GM21367 (cell line): Measurements from ENCODE around the gene RAB15.

Experiments
- ATAC-seq: cut with Tn5 transposase; IDR thresholded peaks from one replicate; pipeline ENCODE4 v1.9.1; 2021; ENCODE audit not compliant: unreplicated experiment

RAB15 gene

DNA sequence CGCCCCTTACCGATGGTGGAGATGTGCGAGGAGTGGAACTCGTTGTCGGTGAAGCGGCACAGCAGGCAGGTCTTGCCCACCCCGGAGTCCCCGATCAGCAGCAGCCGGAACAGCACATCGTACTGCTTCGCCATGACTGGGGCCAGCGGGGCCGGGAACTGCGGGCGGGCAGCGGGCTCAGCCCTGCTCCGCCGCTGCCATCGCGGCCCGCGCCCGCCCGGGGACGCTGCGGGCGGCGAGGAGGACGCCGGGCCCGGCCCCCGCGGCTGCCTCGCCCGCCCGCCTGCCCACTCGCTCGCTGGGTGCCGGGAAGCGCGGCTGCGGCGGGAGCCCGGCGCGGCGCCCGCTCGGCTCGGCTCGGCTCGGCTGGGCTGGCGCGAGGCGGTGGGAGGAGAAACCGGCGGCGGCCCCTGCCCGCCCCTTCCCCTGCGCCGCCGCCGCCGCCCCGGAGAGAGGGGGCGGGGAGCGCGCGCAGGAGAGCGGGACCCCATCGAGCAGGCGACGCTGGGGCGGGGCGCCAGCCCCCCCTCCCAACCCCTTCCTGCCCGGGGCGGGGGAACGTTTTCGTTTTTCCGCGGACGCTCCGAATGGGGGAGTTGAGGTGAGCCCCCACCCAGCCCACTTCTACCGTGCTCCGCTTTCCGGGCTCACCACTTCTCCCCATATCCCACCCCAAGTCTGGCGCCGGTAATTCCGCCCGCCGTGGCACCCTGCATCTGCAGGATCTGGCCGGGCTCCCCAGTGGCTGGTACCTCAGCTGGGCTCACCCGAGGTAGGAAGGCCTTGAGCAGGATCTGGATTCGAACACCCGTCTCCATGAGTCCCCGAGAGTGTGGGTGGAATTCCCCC lies at the start of gene RAB15:
Gene RAB15 (minus strand): TSS at position 394 of the 849 bp plus-strand sequence. CDS start 260 bp downstream, at position 134.
- ATAC-seq, result no peak

DNA sequence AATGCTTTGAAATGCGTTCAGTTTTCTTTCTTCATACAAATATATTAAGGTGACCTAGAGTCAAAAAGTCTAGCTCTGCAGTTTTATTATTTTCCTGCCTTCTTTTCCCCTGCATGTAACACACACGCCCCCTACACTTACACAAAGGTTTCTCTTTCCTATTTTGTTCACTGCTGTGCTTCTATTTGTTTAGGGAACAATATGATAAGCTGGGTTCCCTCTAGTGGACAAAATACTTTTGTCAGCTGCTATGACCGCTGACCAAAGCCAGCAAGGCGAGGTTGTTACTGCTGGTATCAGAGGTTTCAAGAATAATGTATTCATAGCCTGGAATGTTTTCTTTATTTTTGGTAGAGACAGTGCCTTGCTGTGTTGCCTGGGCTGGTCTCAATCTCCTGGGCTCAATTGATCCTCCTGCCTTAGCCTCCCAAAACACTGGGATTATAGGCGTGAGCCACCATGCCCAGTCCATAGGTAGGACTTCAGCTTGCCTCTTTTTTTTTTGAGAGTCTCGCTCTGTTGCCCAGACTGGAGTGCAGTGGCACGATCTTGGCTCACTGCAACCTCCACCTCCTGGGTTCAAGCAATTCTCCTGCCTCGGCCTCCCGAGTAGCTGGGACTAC lies 47.9 kb upstream of the RAB15 start:
- ATAC-seq, result peak; percentile 68

DNA sequence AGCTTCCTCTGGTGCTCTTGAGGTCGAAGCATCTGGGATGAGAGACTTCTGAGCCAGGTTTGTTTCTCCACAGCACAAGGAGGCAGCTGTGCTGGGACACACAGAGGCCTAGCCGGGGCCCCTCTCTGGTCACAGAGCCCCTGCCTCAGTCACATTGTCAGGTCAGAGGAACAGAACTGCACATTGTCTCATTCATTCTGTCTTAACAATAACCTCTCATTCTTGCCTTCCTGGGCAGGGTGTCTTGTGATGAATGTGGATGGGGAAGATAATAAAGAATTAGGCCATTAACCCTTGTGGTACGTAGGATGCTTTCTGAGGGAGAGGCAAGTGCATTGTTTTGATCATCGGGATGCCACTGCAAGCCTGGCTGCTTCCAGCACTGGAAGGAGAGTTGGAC lies 44.3 kb upstream of the RAB15 start:
- no peak for ATAC-seq

DNA sequence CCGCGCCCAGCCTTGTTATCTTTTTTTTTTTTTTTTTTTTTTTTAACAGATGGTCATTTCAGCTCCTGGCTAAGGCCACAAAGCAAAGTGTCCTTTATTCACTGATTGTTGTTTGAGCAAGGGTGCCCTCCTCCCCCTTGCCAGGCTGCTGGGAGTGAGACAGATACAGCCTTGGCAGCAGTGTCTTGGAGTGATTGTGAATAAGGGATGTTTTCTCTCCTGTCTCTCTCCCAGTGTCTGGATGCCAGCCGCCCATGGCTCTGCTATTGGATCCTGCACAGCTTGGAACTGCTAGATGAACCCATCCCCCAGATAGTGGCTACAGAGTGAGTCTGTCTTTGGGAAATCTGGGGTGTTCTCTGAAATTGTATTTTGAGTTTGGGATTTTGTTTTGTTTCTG lies 43.3 kb upstream of the RAB15 start:
- ATAC-seq, result no peak

DNA sequence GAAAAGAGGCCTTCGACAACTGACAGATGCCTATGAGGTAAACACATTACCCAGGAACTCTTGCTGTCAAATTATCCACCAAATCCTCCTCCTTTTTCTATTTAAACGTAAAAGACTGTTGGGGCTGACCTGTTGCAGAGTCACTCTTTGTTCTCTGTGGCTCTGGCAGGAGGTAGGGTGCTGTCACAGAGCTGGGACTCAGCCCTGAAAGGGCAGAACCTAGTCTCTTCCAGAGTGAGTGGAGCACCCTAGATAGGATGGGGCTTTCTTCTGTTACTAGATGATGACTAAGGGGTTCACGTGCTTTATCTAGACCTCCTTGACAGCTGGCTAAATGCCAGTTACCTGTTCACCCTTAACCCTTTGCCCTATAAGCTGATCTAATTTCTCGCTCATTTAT lies 40.2 kb upstream of the RAB15 start:
- no peak for ATAC-seq

DNA sequence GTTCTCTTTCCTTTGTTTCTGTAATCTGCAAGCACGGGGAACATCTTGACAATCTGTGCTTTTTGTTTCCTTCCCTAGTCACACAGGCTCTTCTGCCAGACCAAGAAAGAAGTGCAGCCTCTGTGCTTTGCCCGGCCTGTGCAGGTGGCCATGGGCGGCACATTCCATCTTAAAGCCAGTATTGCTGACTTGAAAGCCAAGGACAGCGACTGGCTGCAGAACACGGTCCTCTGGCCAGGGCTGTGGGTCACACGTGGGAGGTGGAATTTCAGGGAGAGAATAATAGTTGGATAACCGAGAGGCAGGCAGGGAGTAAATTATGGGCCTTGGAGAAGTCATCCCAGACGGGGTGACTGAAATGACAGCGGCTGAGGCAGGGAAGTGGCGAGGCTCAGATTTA lies 39.4 kb upstream of the RAB15 start:
- no peak for ATAC-seq

DNA sequence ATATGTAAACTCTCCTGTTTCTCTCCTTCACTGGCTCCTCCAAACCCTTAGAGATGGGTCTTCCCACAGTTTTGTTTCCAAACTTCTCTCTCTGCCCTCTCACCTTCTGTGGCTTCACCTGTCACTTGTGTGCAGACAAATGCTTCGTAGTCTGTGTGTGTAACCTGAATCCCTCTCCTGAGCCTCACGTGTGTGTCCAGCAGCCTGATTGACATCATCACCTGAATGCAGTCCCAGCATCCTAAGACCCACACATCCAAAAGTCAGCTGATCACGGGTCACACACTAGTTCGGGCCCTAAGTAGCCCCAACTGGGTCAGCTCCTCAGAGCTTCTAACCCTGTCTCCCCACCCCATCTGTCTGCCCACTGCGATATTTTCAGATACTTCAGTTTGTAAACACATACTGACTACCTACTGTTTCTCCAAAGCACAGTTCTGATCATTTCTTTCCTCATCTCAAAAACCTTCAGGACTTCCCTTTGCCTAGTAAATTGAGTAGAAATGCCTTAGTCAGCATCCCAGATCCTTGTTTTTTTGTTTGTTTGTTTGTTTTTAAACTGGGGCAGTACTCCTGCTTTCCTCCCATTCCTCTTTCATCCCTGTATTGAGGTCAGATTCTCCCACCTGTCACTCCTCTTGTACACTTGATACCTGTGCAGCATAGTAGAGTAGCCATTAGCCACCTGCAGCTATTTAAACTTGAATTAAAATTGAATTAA lies 38.2 kb upstream of the RAB15 start:
- ATAC-seq, result no peak

DNA sequence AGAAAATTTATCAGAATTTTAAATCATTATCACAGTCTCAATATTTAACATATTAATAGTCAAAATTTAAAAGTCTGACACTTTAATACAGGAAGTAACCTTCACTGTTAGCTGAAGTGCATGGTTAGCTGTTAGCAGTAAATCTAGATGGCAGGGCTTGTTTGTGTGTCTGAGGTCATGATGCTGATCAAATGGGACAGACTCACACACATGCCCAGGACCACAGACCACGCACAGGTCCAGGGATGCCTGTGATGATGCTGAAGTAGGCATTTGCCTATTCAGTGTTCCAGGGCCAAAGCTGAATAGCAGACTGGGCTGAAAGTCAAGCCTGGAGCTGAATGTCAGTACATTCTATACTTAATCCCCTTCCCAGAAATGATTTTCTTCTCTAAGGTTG lies 35.1 kb upstream of the RAB15 start:
- no peak for ATAC-seq

DNA sequence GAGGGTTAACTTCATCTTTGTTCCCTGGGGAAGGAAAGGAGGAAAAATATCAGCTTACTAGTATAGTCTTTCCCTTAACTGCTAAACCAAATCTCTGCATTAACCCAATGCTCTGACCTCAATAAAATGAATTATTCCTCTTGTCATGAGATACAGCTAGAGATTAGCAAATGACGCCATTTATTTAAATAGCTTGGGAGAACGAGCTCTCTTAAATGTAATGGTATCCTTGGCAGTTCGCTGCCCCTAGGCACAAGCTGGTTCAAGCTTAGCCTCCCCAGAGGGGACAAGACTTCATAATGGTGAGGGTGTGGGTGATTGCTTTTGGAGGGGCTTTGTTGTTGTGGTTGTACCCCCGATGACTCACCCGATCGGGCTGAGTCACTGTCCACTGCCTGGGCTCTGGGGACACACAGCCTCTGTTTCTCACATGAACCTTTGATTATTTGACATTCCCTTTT lies 34.2 kb upstream of the RAB15 start:
- no peak for ATAC-seq

DNA sequence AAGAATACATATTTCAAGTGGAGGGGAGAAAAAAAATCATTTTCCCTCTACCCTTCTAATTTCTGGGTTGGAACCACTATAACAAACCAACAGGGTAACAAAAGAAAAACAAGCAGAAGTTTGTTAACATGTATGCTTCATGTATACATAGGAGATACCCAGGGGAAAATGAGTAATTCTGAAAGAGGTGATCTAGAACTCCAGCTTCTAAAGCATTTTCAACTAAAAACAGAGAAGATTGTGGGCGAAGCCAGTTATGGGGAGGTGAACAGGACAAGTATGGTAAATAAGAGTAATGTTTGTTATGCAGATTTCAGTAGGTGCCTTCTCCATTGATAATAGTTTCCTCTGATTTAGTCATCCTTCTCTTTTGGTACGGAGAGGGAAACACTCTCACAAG lies 31.3 kb upstream of the RAB15 start:
- ATAC-seq, result no peak

DNA sequence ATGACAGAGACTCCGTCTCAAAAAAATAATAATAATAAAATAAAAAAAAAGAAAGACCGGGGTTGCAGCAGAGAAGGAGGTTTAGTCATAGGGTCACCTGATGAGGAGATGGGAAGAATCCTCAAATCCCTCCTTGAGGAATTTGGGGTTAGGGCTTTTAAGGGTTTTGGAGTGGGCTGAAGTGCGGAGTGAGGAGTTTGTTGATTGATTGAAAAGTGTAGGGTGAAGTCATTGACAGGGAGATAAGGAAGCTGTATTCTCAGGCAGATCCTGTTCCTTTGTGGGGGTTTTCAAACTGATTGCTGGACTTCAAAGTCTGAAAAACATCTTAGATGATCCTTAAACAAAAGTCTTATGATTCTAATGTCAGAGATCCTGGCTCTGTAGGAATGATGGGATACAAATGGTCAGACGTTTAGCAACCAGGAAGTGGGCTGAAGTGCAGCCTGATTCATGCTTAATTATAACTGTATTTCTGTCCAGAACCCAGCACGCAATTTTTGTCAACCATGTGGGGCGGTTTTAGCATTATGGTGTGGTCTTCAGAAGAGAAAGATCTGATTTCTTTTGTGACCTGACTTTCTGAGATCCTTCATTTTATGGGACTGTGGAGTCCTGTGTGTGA lies 30.6 kb upstream of the RAB15 start:
- ATAC-seq, result no peak

DNA sequence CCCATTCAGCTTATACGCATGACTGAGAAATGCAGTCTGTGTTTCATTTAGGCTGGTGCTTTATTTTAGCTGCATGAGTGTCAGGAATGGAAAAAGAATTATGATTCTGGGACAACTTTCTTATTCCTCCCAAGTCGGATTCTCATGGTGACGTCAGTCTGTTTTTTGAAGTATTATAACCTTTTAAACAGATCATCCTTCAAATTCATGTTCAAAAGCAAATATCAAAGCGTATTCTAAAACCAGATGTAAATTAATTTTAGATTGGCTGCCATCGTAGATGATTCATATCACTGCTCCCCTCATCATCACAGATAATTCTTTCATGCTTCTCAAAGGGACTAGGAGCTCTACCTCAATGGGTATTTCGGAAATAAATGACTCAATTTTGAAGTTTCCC lies 29.6 kb upstream of the RAB15 start:
- no peak for ATAC-seq

DNA sequence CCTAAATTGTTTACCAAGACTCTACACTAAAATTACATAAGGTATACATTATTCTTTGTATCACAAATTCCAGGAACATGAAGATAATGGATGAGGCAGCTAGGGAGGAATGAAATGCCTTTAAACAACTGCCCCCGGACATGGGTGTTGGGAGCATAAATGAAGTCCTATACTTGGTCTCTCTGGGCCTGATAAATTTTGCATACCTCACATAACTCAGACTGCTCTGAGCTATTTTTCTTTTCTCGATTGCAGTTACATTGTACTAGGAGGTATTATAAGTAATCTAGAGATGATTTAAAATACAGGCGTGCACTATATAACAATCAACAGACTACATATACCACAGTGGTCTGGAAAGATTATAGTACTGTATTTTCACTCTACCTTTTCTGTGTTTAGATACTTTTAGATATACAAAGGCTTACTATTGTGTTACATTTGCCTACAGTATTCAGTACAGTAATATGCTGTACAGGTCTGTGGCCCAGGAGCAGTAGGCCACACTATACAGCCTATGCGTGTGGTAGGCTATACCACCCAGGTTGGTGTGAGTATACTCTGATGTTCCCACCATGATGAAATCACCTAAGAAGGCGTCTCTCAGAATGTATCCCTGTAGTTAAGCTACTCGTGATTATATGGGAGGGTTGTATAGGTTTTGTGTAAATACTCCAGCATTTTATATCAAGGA lies 28.9 kb upstream of the RAB15 start:
- no peak for ATAC-seq

DNA sequence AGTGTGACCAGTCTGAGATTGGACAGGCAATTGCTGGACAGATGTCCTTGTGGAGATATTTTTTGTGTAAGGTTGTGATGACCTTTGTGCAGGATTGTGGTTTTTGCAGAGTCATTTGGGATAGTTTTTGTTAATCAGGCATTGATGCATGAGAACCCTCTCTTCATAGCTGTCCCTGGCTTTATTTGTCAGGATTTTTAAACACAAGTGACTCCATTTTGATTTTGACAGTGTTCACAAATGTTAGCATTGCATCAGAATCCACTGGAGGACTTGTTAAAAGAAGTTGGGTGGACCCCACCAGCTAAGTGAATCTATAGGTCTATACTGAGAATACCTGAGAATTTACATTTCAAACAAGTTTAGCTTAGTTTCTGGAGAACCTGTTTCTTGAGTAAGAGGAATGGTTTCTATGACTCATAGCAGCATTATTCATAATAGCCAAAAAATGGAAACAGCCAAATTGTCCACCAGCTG lies 26.4 kb upstream of the RAB15 start:
- no peak for ATAC-seq

DNA sequence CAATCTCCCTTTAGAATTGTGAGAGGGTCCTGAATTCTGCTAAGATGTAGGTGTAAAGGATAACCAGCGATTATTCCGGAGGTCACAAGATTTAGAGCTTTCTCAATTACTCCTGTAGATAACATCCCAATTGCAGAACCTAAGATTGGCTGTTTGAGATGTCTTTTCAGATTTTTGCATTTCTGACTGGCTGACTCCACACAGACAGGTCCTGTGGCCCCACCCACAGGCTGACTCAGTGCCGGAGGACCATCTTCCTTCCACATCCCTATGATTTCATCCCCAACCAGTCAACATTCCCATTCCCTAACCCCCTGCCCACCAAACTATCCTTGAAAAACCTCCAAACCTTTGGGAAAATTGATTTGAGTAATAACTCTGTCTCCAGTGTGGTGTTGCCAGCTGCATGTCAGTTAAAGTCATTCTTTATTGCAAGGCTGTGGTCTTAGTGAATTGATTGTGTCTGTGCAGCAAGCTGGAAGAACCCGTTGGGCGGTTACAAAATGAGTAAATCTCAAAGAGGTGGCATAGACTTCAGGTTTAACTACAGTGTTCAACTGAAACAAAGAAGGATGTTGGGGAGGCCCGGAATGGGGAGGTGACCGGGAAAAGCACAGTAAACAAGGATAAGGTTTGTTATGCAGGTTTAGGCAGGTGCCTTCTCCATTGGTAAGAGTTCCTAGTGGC lies 25.1 kb upstream of the RAB15 start:
- ATAC-seq, result no peak

DNA sequence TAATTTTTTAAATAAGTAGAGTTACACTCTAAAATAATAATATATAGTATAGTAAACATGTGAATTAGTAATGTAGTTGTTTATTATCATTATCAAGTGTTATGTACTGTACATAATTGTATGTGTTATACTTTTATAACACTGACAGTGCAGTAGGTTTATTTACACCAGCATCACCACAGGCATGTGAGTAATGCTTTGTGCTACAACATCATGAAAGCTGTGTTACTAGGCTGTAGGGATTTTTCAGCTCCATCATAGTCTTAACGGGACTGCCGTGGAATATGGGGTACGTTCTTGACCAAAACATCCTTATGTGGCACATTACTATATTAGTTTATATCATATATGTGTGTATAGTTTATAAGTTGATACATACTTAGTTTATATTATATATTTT lies 23.2 kb upstream of the RAB15 start:
- ATAC-seq, result no peak

DNA sequence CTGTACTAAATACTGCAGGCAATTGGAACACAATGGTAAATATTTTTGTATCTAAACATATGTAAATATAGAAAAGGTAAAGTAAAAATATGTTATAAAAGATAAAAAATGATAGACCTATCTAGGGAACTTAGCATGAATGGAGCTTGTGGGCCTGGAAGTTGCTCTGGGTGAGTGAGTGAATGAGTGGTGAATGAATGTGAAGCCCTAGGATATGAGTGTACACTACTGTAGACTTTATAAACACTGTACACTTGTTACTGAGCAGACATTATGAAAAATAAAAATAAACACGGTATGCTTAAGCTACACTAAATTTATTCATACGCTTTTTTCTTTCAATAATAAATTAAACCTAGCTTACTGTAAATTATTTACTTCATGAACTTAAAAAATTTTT lies 22.4 kb upstream of the RAB15 start:
- no peak for ATAC-seq

DNA sequence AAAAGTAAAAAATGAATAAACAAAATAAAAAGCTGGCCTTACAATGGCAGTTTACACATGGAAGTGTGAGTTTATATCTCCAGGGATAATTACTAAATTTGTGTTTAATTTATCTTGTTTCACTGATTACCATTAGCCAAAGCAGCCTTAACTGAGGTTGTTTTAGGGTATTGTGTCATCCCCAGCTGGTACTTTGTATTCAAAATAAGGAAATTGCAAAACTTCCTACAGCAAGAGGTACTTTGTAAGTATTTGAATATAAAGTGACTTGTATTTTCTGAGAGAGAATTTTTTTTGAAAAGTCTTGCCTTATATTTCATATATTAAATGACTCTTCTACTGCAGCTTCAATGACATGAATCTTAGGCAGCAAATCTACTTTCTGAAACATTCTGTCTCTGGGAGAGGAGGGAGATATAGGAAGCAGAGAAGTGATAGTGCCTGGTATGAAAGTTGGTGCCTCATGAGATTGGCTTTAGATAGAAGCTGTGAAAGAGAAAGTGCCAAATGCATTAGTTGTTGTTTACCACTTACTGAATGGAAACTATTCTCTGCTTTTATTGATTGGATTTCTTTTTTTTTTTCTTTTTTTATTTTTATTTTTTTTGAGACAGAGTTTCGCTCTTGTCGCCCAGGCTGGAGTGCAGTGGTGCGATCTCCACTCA lies 21.3 kb upstream of the RAB15 start:
- ATAC-seq, result no peak

DNA sequence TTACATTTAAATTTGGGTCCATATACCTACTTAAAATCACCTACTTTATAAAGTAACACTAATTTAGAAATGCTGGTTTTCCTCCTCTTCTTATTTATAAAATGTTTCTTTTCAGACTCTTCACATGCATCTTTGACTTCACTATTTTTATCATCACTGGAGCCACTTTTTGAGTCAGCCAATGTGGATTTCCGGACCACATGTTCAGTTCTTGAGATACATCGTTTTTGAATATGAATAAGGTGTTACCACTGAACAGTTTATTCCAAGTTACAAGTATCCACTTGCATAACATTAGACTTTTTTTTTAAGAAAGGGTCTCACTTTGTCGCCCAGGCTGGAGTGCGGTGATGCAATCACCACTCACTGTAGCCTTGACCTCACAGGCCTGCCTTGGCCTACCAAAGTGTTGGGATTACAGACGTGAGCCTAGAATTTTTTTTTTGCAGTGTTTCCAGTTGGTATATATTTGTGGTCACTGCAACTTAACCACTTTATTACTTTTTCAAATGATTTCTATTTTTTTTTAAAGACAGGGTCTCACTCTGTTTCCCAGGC lies 20.3 kb upstream of the RAB15 start:
- ATAC-seq, result no peak
